Neuronal stem cell (in vitro differentiated cells): ENCODE measurements around the gene USP36.

ENCODE experiments used
- DNase-seq: peaks from one replicate; pipeline ENCODE4 v3.0.0-alpha.2; 2013; ENCODE audit warnings: low spot score
- H2AFZ ChIP-seq: one replicate; pipeline ENCODE4 v1.6.1; 2013; ENCODE audit warnings: mild to moderate bottlenecking, low read length, inconsistent platforms
- H2AK5ac ChIP-seq: 2 replicates; pipeline ENCODE4 v1.6.1; 2013; ENCODE audit warnings: low read depth, mild to moderate bottlenecking, inconsistent platforms, low read length, moderate library complexity, mixed read lengths
- H2BK120ac ChIP-seq: 2 replicates; pipeline ENCODE4 v1.6.1; 2013; ENCODE audit warnings: low read depth, mild to moderate bottlenecking, inconsistent platforms, low read length, moderate library complexity, mixed read lengths
- H2BK12ac ChIP-seq: one replicate; pipeline ENCODE4 v1.6.1; 2013; ENCODE audit warnings: low read length, inconsistent platforms
- H2BK15ac ChIP-seq: 2 replicates; pipeline ENCODE4 v1.6.1; 2013; ENCODE audit warnings: mild to moderate bottlenecking, low read length, inconsistent platforms, mixed read lengths
- H2BK5ac ChIP-seq: one replicate; pipeline ENCODE4 v1.6.1; 2013; ENCODE audit warnings: inconsistent platforms, mild to moderate bottlenecking, low read length, moderate library complexity
- H3K14ac ChIP-seq: one replicate; pipeline ENCODE4 v1.6.1; 2013; ENCODE audit warnings: low read length, inconsistent platforms
- H3K18ac ChIP-seq: 2 replicates; pipeline ENCODE4 v1.6.1; 2013; ENCODE audit warnings: low read length, inconsistent platforms
- H3K23ac ChIP-seq: 2 replicates; pipeline ENCODE4 v1.6.1; 2013; ENCODE audit warnings: low read depth, mild to moderate bottlenecking, mixed read lengths, low read length, inconsistent platforms; ENCODE audit not compliant: poor library complexity
- H3K27ac ChIP-seq: replicated peaks from 3 replicates; pipeline ENCODE4 v1.5.1; 2013; ENCODE audit warnings: low read length, inconsistent platforms
- H3K27me3 ChIP-seq, 3 experiments: 2 replicates each; pipeline ENCODE4 v1.6.1; 2013; ENCODE audit warnings: low read length in 3 of 3, mild to moderate bottlenecking in 2 of 3, inconsistent platforms in 1 of 3, low read depth in 1 of 3, mixed read lengths in 1 of 3, moderate library complexity in 1 of 3; ENCODE audit not compliant: control insufficient read depth in 3 of 3, insufficient read depth in 3 of 3
- H3K36me3 ChIP-seq, 2 donors: replicated peaks in 1 of 2; 2 replicates each; pipeline ENCODE4 v1.6.1; 2013; ENCODE audit warnings: low read length in 2 of 2; ENCODE audit not compliant: control insufficient read depth in 2 of 2, insufficient read depth in 2 of 2
- H3K4ac ChIP-seq: 2 replicates; pipeline ENCODE4 v1.6.1; 2013; ENCODE audit warnings: inconsistent platforms, mild to moderate bottlenecking, low read length, moderate library complexity
- H3K4me1 ChIP-seq, 2 donors: 1 replicate in 1 of 2; 2 replicates in 1 of 2; pipeline ENCODE4 v1.6.1; 2013; ENCODE audit warnings: low read length in 2 of 2, low read depth in 1 of 2; ENCODE audit not compliant: control insufficient read depth in 2 of 2, insufficient read depth in 1 of 2
- H3K4me2 ChIP-seq: one replicate; pipeline ENCODE4 v1.6.1; 2013; ENCODE audit warnings: mild to moderate bottlenecking, low read length, inconsistent platforms; ENCODE audit not compliant: insufficient read depth, poor library complexity, severe bottlenecking
- H3K4me3 ChIP-seq, 2 donors: 2 replicates each; pipeline ENCODE4 v1.5.1; 2013; ENCODE audit warnings: low read length in 2 of 2, mild to moderate bottlenecking in 2 of 2, inconsistent platforms in 1 of 2, moderate library complexity in 1 of 2
- H3K79me1 ChIP-seq: one replicate; pipeline ENCODE4 v1.6.1; 2013; ENCODE audit warnings: low read depth, mild to moderate bottlenecking, inconsistent platforms, low read length, moderate library complexity
- H3K9ac ChIP-seq: one replicate; pipeline ENCODE4 v1.6.1; 2013; ENCODE audit warnings: mild to moderate bottlenecking, low read depth, low read length, inconsistent platforms; ENCODE audit not compliant: poor library complexity
- H3K9me3 ChIP-seq, 2 donors: replicated peaks in 1 of 2; 2 replicates each; pipeline versions ENCODE3 to v1.6.1; 2013; ENCODE audit warnings: low read length in 2 of 2, mild to moderate bottlenecking in 2 of 2, inconsistent platforms in 1 of 2, low read depth in 1 of 2, mixed read lengths in 1 of 2, moderate library complexity in 1 of 2; ENCODE audit not compliant: control insufficient read depth in 2 of 2, insufficient read depth in 1 of 2
- H4K8ac ChIP-seq: one replicate; pipeline ENCODE4 v1.6.1; 2013; ENCODE audit warnings: low read depth, mild to moderate bottlenecking, inconsistent platforms, low read length, moderate library complexity
- H4K91ac ChIP-seq: one replicate; pipeline ENCODE4 v1.6.1; 2013; ENCODE audit warnings: low read length, low read depth, mild to moderate bottlenecking, inconsistent platforms; ENCODE audit not compliant: poor library complexity
- WGBS, 2 donors: extraction: QIAGEN DNeasy Blood & Tissue Kit; methylation state at CpG; one replicate each; pipeline ENCODE4 v1.1.7; 2013; ENCODE audit warnings: missing lambda C conversion rate in 2 of 2, mixed read lengths in 1 of 2; ENCODE audit not compliant: insufficient read length in 2 of 2, insufficient replicate concordance in 1 of 2; ENCODE audit errors: extremely low coverage in 2 of 2; 5-methylcytosine and 5-hydroxymethylcytosine counted together

USP36 gene

GRCh38 chr17:78818932-78819331, 21.7 kb downstream of the USP36 start:
- peaks cover 56 to 94% of the 10 kb centered on the region in 2 donors for H3K36me3 ChIP-seq
- no peak overlapping the region for H3K27ac ChIP-seq

GRCh38 chr17:78818152-78818846, 22.3 kb downstream of the USP36 start:
- peaks cover 55 to 94% of the 10 kb centered on the region in 2 donors for H3K36me3 ChIP-seq
- H3K27me3 ChIP-seq, result no peaks in the 10 kb centered on the region
- no peak overlapping the region for H2AFZ ChIP-seq
- H2BK15ac ChIP-seq, result no peak overlapping the region
- WGBS, 2 donors, result no CpG with 5 or more reads among the region's 19 CpGs
- H3K4me2 ChIP-seq, result no peak overlapping the region
- no peaks in the 10 kb centered on the region for H3K9me3 ChIP-seq
- no peak overlapping the region for H2BK12ac ChIP-seq
- no peak overlapping the region for H3K4ac ChIP-seq
- H2BK120ac ChIP-seq, result no peak overlapping the region
- H2AK5ac ChIP-seq, result no peak overlapping the region
- no peak overlapping the region for H3K18ac ChIP-seq
- H4K91ac ChIP-seq, result no peak overlapping the region
- H3K79me1 ChIP-seq, result peaks cover 3% of the 10 kb centered on the region
- H3K14ac ChIP-seq, result no peak overlapping the region
- H3K4me1 ChIP-seq, result peaks cover 2% of the 10 kb centered on the region in 2 donors
- H3K23ac ChIP-seq, result no peak overlapping the region
- H2BK5ac ChIP-seq, result no peak overlapping the region
- no peak overlapping the region for H4K8ac ChIP-seq
- H3K9ac ChIP-seq, result no peak overlapping the region
- no peak overlapping the region for H3K27ac ChIP-seq
- no peak for DNase-seq
- no peak overlapping the region for H3K4me3 ChIP-seq

More at GRCh38 chr17:78818932-78819331, 21.7 kb downstream of the USP36 start:
- H2AFZ ChIP-seq, result no peak overlapping the region
- no peaks in the 10 kb centered on the region for H3K27me3 ChIP-seq
- H3K9ac ChIP-seq, result no peak overlapping the region
- H3K4ac ChIP-seq, result no peak overlapping the region
- no peak overlapping the region for H3K23ac ChIP-seq
- H3K4me3 ChIP-seq, result no peak overlapping the region
- H3K18ac ChIP-seq, result no peak overlapping the region
- H2BK12ac ChIP-seq, result no peak overlapping the region
- H3K9me3 ChIP-seq, result no peaks in the 10 kb centered on the region
- no peak overlapping the region for H4K91ac ChIP-seq
- H3K14ac ChIP-seq, result no peak overlapping the region
- H3K4me1 ChIP-seq, result peaks cover 8% of the 10 kb centered on the region in 2 donors
- H2BK5ac ChIP-seq, result no peak overlapping the region
- WGBS, 2 donors, result no CpG with 5 or more reads among the region's 6 CpGs
- no peak for DNase-seq
- no peak overlapping the region for H3K4me2 ChIP-seq
- no peak overlapping the region for H2AK5ac ChIP-seq
- H2BK15ac ChIP-seq, result no peak overlapping the region
- no peak overlapping the region for H2BK120ac ChIP-seq
- H3K79me1 ChIP-seq, result peaks cover 3% of the 10 kb centered on the region
- no peak overlapping the region for H4K8ac ChIP-seq

GRCh38 chr17:78817123-78817522, 23.5 kb downstream of the USP36 start:
- Histone ChIP-seq H2BK5ac (no peak overlapping the region), H2AK5ac (no peak overlapping the region), H3K4me1 (no peaks in the 10 kb centered on the region), H2BK12ac (no peak overlapping the region), H3K9me3 (no peaks in the 10 kb centered on the region), H4K8ac (no peak overlapping the region), H3K27ac (no peak overlapping the region), H3K4me2 (no peak overlapping the region), H3K4ac (no peak overlapping the region), H3K18ac (no peak overlapping the region), H3K14ac (no peak overlapping the region), H3K79me1 (peaks cover 3% of the 10 kb centered on the region), H3K23ac (no peak overlapping the region), H3K36me3 (peaks cover 52 to 95% of the 10 kb centered on the region in 2 donors), H3K27me3 (no peaks in the 10 kb centered on the region), H3K4me3 (no peak overlapping the region), H2BK120ac (no peak overlapping the region), H2BK15ac (no peak overlapping the region), H3K9ac (no peak overlapping the region), H2AFZ (no peak overlapping the region), H4K91ac (no peak overlapping the region)
- no peak for DNase-seq
- WGBS, 2 donors, result no CpG with 5 or more reads among the region's 6 CpGs

GRCh38 chr17:78815696-78816095, 24.9 kb downstream of the USP36 start:
- Histone ChIP-seq H3K9ac (no peak overlapping the region), H3K27me3 (no peaks in the 10 kb centered on the region), H2BK12ac (no peak overlapping the region), H3K79me1 (peaks cover 3% of the 10 kb centered on the region), H3K27ac (no peak overlapping the region), H3K4me2 (no peak overlapping the region), H2BK5ac (no peak overlapping the region), H4K8ac (no peak overlapping the region), H3K4me1 (no peaks in the 10 kb centered on the region), H3K14ac (no peak overlapping the region), H3K4ac (no peak overlapping the region), H2AK5ac (no peak overlapping the region), H3K36me3 (peaks cover 54 to 98% of the 10 kb centered on the region in 2 donors), H3K23ac (no peak overlapping the region), H2BK15ac (no peak overlapping the region), H2AFZ (no peak overlapping the region), H4K91ac (no peak overlapping the region), H3K18ac (no peak overlapping the region), H3K9me3 (no peaks in the 10 kb centered on the region), H2BK120ac (no peak overlapping the region), H3K4me3 (no peak overlapping the region)
- no peak for DNase-seq
- WGBS, 2 donors, result no CpG with 5 or more reads among the region's 7 CpGs
